Activated CD4-positive, alpha-beta T cell treated with anti-CD3 and anti-CD28 coated beads for 24 hours (primary cell): ENCODE results near the gene ADAMTSL1.

Source experiments
- DNase-seq, 2 donors: peaks; one replicate each; pipeline ENCODE4 v3.0.0-alpha.2; 2020; ENCODE audit warnings: low read depth in 2 of 2

ADAMTSL1 gene

GRCh38 chr9:18564018-18564880 is 90.3 kb downstream of the ADAMTSL1 start:
- DNase-seq = no peak

DNA sequence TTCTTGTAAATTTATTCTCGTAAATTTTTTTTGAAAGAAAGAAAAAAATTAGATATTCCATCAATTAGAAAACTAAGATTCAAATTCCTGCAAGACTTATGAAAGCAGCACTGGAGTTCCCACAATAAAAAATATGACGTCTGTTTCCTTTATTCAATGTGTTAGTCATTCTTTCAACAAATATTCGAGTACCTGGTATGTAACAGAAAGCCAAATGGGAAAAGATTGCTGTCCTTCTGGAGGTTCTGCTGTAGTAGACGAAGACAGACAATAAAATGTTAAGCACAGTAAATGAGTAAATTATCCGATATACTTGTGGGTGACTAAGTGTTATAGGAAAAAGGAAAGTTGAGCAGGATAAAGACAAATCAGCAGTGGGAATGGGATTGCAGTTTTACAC is 92.2 kb downstream of the ADAMTSL1 start:
- DNase-seq = no peak

GRCh38 chr9:18568973-18569372 is 95.0 kb downstream of the ADAMTSL1 start:
- no peak for DNase-seq

DNA sequence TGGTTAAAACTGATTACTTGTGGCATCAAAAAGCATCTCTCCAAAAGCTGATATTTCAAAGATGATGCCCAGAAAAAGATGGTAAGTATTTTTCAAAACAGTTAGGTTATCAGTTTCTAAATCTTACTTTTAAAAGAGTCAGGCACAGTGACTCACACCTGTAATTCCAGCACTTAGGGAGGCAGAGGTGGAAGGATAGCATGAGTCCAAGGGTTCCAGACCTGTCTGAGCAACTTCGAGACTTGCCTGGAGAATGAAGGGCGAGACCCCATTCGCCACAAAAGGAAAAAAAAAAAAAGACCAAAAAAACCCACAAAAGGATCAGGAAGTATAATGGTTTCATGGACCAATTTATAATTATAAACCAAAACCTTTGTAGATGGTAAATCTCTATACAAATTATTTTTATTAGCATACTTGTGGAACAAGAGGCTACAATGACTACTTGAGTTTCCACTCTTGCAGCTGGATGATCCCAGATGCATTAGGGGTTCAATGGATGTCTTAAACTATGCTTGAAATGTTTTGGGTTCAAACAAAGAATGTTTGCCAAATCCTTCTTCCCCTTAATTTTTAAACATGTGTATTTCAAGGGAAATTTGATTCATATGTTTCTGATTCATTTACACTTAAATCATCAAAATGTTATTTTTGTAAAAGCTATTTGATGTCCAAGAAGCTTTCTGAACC is 96.1 kb downstream of the ADAMTSL1 start:
- no peak for DNase-seq

DNA sequence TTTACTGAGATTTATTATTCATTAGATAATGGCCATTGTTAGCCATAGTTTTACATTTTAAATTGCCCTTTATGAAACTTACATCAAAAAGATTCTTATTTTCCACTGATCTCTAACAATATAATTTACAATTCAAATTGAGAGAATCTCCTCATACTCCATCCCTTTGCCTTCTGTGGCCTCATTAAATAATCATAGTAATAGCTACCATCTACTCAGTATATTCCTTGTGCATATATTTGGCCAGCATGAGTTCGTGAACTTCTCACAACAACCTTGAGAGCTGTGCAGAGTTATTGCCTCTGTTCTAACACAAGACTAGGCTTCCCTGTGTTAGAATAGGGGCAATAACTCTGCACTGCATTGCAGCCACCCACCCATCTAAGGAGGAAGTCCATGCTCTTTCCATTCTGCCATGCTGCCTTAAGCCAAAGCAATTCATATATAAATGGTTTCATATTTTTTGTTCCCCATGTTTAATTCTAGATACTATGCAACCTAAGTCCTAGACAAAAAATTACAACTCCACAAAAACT is 99.1 kb downstream of the ADAMTSL1 start:
- no peak for DNase-seq

DNA sequence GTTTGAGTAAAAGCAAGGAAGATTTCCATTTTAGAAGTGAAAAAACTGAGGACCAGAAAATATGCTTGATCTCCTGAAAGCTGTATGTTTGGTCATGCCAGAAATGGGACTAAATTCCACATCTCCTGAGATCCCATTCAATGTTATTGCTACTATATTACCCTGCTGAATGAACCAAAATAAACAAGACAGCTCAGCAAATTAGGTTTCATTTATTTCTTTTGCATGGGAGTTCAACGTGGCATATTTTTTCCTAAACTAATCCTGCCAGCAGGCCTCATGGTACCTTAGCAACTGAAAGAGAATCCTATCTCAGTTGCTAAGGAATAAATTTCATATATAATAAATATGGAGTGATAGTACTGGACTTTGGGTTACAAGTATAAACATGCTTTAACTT is 101.7 kb downstream of the ADAMTSL1 start:
- no peak for DNase-seq

DNA sequence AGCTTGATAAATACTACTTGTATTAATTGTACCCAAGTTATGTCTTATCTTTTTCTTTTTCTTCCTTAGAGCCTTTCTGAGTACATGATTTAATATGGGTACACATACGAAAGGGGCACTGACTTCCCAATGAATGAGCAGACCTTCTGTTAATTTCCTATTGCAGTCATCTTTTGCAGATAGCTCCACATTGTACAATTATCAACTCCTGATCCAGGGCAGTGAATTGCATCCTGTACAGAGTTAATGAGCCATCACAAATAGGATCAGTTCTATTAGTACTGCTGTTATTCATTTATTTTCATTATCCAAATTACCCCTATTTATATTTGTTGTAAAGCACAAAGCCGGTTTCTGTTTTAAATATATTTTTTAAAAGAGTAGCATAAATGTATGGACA is 105.6 kb downstream of the ADAMTSL1 start:
- DNase-seq = no peak

DNA sequence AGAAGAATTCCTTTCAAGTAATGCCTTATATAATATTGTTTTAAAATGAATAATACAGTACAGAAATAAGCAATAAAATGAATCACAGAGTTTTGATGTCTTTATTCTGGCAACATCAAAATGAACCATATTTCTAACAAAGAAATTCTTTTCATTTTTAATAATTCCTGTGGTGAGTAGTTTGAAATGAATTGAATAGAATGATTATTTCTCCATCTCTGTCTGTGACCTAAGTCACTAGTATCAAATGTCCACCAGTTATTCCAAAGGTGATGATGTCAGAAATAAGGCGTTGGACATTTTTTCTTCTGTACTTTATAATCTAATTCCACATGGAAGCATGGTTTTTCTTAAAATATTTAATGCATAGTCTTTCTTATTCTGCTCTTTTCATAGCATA is 106.2 kb downstream of the ADAMTSL1 start:
- no peak for DNase-seq

GRCh38 chr9:18585996-18586395 is 112.0 kb downstream of the ADAMTSL1 start:
- no peak for DNase-seq

DNA sequence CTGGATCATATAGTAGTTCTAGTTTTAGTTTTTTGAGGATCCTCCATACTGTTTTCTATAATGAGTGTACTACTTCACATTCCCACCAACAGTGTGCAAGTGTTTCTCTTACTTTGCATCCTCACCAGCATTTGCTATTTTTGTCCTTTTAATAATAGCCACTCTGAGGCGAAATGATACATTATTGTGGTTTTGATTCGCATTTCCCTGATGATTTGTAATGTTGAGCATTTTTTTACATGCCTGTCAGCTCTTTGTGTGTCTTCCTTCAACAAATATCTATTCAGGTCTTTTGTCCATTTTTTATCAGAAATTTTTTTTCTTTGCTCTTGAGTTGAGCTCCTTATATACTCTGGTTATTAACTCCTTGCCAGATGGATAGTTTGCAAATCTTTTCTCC is 114.0 kb downstream of the ADAMTSL1 start:
- DNase-seq = no peak

DNA sequence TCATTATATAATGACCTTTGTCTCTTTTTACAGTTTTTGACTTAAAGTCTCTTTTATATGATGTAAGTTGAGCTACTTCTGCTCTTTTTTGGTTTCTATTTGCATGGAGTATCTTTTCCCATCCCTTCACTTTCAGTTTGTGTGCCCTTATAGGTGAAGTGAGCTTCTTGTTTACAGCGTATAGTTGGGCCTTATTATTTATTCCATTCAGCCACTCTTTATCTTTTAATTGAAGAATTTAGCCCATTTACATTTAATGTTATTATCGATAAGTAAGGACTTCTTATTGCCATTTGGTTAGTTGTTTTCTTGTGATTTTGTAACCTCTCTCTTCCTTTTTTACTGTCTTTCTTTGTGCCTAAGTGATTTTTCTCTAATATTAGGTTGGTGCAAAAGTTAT is 117.3 kb downstream of the ADAMTSL1 start:
- DNase-seq = no peak

GRCh38 chr9:18594837-18595236 is 120.9 kb downstream of the ADAMTSL1 start:
- no peak for DNase-seq

DNA sequence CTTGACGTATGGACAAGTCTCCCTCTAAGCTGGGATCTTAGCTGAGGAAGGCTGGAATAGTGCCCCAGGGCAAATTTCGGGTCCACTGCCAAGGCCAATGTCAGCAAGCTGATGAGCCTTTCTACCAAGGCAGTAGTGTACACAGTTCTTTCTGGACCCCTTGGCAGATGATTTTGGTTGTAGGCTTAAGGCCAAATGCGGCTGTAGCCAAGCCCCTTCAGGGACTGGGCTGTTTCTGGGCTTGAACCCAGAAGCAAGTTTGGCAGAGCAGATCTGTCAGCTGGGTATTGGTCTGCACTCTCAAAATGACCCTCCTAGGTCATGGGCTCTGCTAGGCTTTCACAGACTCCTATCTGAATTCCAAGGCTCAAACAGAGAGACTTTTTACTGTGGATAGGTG is 121.6 kb downstream of the ADAMTSL1 start:
- no peak for DNase-seq

DNA sequence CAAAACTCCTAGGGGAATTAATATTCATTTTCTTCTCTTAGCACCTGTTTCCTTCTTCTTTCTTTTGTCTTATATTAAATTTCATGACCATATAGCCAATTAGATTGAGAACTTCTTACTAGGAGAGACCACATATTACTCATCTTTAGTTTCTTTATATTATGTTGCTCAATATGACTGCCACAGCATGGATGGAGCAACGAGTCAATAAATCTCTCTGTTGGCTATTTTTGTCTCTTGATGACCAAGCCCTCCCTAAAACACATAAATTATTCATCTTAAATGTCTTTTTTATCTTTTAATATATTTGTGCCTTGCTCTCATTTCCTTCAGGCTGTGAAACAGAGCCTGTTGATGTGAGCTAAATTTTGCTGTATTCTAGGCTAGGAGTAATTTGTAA is 123.0 kb downstream of the ADAMTSL1 start:
- no peak for DNase-seq

GRCh38 chr9:18598969-18599368 is 125.0 kb downstream of the ADAMTSL1 start:
- DNase-seq = no peak

- no peak for DNase-seq
Observed at GRCh38 chr9:18601026-18601425, 127.1 kb downstream of the ADAMTSL1 start.

DNA sequence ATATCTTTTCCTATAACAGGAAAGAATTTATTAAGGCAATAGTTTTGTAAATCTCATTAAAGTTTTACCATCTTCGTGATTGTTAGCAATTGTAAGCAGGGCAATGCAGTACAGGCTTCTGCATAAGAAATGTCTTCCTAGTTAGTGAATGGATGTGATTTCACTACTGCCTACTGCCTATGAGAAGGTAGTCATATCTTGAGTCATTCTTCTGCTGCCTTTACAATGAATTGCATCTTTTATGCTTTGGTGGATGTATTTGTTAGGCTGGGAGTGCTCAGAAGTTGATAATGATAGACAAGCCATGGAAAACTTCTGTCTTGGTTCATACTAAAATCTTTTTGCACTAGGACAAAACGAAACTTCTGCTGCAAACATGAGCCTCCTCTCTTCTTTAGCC is 128.0 kb downstream of the ADAMTSL1 start:
- DNase-seq = no peak

DNA sequence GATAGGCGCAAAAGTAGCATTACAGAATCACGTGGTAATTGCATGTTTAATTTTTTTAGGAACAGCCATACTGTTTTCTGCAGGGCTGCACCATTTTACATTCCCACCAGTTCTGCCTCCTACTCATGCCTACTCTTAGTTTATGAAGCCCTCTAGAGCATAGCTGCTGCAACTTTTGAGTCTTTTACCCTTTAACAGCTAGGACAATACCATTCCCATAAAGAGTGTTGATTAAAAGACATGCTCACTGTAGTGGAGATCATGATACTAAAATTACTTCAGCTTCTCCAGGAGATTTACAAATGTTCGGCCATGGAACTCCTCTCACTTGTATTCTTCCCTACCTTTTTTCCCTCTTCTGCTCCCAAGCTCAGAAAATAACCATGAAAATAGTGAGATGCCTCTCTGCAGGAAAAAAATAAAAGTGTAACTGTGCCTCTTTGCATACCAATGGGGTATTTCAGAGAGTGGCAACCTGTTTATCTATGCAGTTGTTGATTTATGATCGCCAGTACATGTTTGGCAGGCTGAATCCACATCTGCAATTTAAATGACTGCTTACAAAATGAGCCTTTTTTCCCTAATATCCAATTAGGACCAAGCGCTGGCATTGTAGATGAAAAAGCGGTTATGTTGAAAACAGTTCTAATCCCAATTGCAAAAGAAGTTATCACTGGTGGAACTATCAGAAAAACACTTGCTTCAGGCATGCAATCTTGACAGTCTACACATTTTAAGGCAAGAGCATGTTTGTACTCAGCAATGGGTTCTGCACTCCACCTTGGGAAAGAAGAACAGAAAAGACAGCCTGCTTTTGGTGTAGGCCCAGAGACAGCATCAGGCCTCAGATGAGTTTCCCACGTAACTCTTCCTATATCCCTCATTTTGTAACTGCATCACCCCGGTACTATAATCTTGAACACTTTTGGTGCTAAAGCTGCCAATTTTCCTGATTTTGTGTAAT is 131.1 kb downstream of the ADAMTSL1 start:
- no peak for DNase-seq

GRCh38 chr9:18605766-18606180 is 131.8 kb downstream of the ADAMTSL1 start:
- DNase-seq = no peak

- DNase-seq = no peak
Observed at GRCh38 chr9:18606281-18606680, 132.3 kb downstream of the ADAMTSL1 start.

- no peak for DNase-seq
Observed at GRCh38 chr9:18606846-18607245, 132.9 kb downstream of the ADAMTSL1 start.

GRCh38 chr9:18608371-18608770 is 134.4 kb downstream of the ADAMTSL1 start:
- no peak for DNase-seq
